ENCODE results near the gene MRPL38.
"Not testable (repeated sequence)": the region's sequence is repeated elsewhere in the genome, so short reads cannot be mapped to it uniquely, and the experiment has no call there.

Gene MRPL38

GRCh38 chr17:75896415-75897159 is 8.1 kb downstream of the MRPL38 start, which contains the start of gene TRIM65:
TSS of gene TRIM65 (minus strand) at chr17:75896951. CDS start at chr17:75896937, 14 bp downstream.
- peak; percentile 52 for DNase-seq (ENCODE audit: low read depth)

- no peak for DNase-seq (ENCODE audit: low read depth)
Measured at GRCh38 chr17:75895370-75896155, 9.1 kb downstream of the MRPL38 start.

- DNase-seq (ENCODE audit: low read depth): no peak
Measured at GRCh38 chr17:75894049-75894733, 10.5 kb downstream of the MRPL38 start.

GRCh38 chr17:75893305-75894048 is 11.2 kb downstream of the MRPL38 start:
- no peak for DNase-seq (ENCODE audit: low read depth)

GRCh38 chr17:75892556-75893224 is 12.0 kb downstream of the MRPL38 start:
- DNase-seq (ENCODE audit: low read depth): no peak

- DNase-seq (ENCODE audit: low read depth): no peak
Measured at GRCh38 chr17:75891605-75892555, 12.8 kb downstream of the MRPL38 start.

GRCh38 chr17:75891022-75891604 is 13.6 kb downstream of the MRPL38 start:
- no peak for DNase-seq (ENCODE audit: low read depth)

- no peak for DNase-seq (ENCODE audit: low read depth)
Measured at GRCh38 chr17:75889454-75889853, 15.2 kb downstream of the MRPL38 start.

- no peak for DNase-seq (ENCODE audit: low read depth)
Measured at GRCh38 chr17:75888484-75888883, 16.2 kb downstream of the MRPL38 start.

GRCh38 chr17:75885860-75886259 is 18.8 kb downstream of the MRPL38 start:
- not testable (repeated sequence) for DNase-seq (ENCODE audit: low read depth)

- DNase-seq (ENCODE audit: low read depth): no peak
Measured at GRCh38 chr17:75885431-75885830, 19.3 kb downstream of the MRPL38 start.

- no peak for DNase-seq (ENCODE audit: low read depth)
Measured at GRCh38 chr17:75881678-75882454, 22.8 kb downstream of the MRPL38 start.

- DNase-seq (ENCODE audit: low read depth): no peak
Measured at GRCh38 chr17:75880266-75880665, 24.4 kb downstream of the MRPL38 start.

- DNase-seq (ENCODE audit: low read depth): no peak
Measured at GRCh38 chr17:75878174-75878998, 26.3 kb downstream of the MRPL38 start, which contains the start of gene TRIM47. TSS of gene TRIM47 (minus strand) at chr17:75878581. CDS start at chr17:75878548, 33 bp downstream.

- DNase-seq (ENCODE audit: low read depth): peak; percentile 46
Measured at GRCh38 chr17:75877752-75878173, 26.9 kb downstream of the MRPL38 start.

GRCh38 chr17:75876938-75877751 is 27.5 kb downstream of the MRPL38 start:
- DNase-seq (ENCODE audit: low read depth): no peak
